MM.1S (cell line): ENCODE results near the gene RNPC3.

Source experiments
- DNase-seq: peaks from one replicate; pipeline ENCODE4 v3.0.0-alpha.2; 2015
- H2AFZ ChIP-seq: fragments of 300-600 bp; sonication (generic); 2 replicates; pipeline ENCODE4 v1.6.0; 2016; ENCODE audit warnings: antibody characterized with exemption, low read length
- H3F3A ChIP-seq: fragments of 300-600 bp; sonication (generic); 2 replicates; pipeline ENCODE4 v1.6.1; 2016; ENCODE audit warnings: mild to moderate bottlenecking, antibody characterized with exemption, low read length, moderate library complexity, mixed read lengths; ENCODE audit not compliant: insufficient read depth
- H3K27ac ChIP-seq: fragments of 300-600 bp; sonication (generic); 2 replicates; pipeline ENCODE4 v1.5.1; 2016; ENCODE audit warnings: mild to moderate bottlenecking, low read length
- H3K27me3 ChIP-seq: fragments of 300-600 bp; sonication (generic); replicated peaks from 2 replicates; pipeline ENCODE4 v1.6.0; 2016; ENCODE audit warnings: low read length; ENCODE audit not compliant: insufficient read depth
- H3K36me3 ChIP-seq: fragments of 300-600 bp; sonication (generic); replicated peaks from 2 replicates; pipeline ENCODE4 v1.6.1; 2016; ENCODE audit warnings: mild to moderate bottlenecking, low read length, mixed read lengths; ENCODE audit not compliant: insufficient read depth
- H3K4me1 ChIP-seq: fragments of 300-600 bp; sonication (generic); 2 replicates; pipeline ENCODE4 v1.6.1; 2016; ENCODE audit warnings: low read length, mixed read lengths
- H3K4me2 ChIP-seq: fragments of 300-600 bp; sonication (generic); 2 replicates; pipeline ENCODE4 v1.6.0; 2016; ENCODE audit warnings: low read depth, low read length
- H3K4me3 ChIP-seq: fragments of 300-600 bp; sonication (generic); 2 replicates; pipeline ENCODE4 v1.5.1; 2016; ENCODE audit warnings: low read length, mixed read lengths
- H3K79me2 ChIP-seq: fragments of 300-600 bp; sonication (generic); 2 replicates; pipeline ENCODE4 v1.6.1; 2016; ENCODE audit warnings: mixed run types, low read length, mixed read lengths
- H3K9ac ChIP-seq: fragments of 300-600 bp; sonication (generic); 2 replicates; pipeline ENCODE4 v1.6.1; 2016; ENCODE audit warnings: low read length, mixed read lengths
- H3K9me2 ChIP-seq: fragments of 300-600 bp; sonication (generic); replicated peaks from 2 replicates; pipeline ENCODE4 v1.6.1; 2016; ENCODE audit warnings: mild to moderate bottlenecking, low read length, mixed read lengths; ENCODE audit not compliant: insufficient read depth
- H3K9me3 ChIP-seq: fragments of 300-600 bp; sonication (generic); replicated peaks from 2 replicates; pipeline ENCODE4 v1.6.1; 2016; ENCODE audit warnings: mild to moderate bottlenecking, low read length, mixed read lengths; ENCODE audit not compliant: insufficient read depth
- H4K20me1 ChIP-seq: fragments of 300-600 bp; sonication (generic); 2 replicates; pipeline ENCODE4 v1.6.1; 2016; ENCODE audit warnings: mild to moderate bottlenecking, low read length, moderate library complexity, mixed read lengths; ENCODE audit not compliant: insufficient read depth
- CTCF ChIP-seq: fragments of 300-600 bp; sonication (generic); IDR thresholded peaks from 2 replicates; pipeline ENCODE4 v1.5.1; 2016; ENCODE audit warnings: antibody characterized with exemption, low read length, mixed read lengths
- EZH2 ChIP-seq: fragments of 300-600 bp; sonication (generic); optimal IDR thresholded peaks from 2 replicates; pipeline ENCODE3; 2017; ENCODE audit warnings: low read depth, mild to moderate bottlenecking, antibody characterized with exemption, low read length, mixed read lengths
- EZH2phosphoT487 ChIP-seq: fragments of 300-600 bp; sonication (generic); IDR thresholded peaks from 2 replicates; pipeline ENCODE4 v1.6.1; 2018; ENCODE audit warnings: antibody characterized with exemption, low read length

The RNPC3 gene

GRCh38 chr1:103523346-103523745 lies 2.2 kb upstream of the RNPC3 start:
- no peaks in the 10 kb centered on the region for H3K9me3 ChIP-seq
- TF ChIP-seq EZH2 = no peak
- TF ChIP-seq CTCF = no peak
- TF ChIP-seq EZH2phosphoT487 = no peak

GRCh38 chr1:103525114-103525606 lies 339 bp upstream of the RNPC3 start:
- H3K9me2 ChIP-seq = no peaks in the 10 kb centered on the region
- DNase-seq = peak; percentile 6
- no peak overlapping the region for H3K27ac ChIP-seq
- H4K20me1 ChIP-seq = no peaks in the 10 kb centered on the region
- H3K4me1 ChIP-seq = no peaks in the 10 kb centered on the region
- TF ChIP-seq CTCF = no peak
- TF ChIP-seq EZH2 = no peak
- TF ChIP-seq EZH2phosphoT487 = no peak
- peak overlapping the region; percentile 48; the same call in 1 of the 2 replicates for H2AFZ ChIP-seq
- no peaks in the 10 kb centered on the region for H3K36me3 ChIP-seq
- no peak overlapping the region for H3K9ac ChIP-seq
- H3K4me3 ChIP-seq = peak overlapping the region; percentile 41; the same call in 1 of the 2 replicates
- H3K9me3 ChIP-seq = no peaks in the 10 kb centered on the region
- peak overlapping the region; percentile 66; the same call in 1 of the 2 replicates for H3K4me2 ChIP-seq
- peaks cover 38% of the 10 kb centered on the region for H3K79me2 ChIP-seq
- no peaks in the 10 kb centered on the region for H3K27me3 ChIP-seq
- no peaks in the 10 kb centered on the region for H3F3A ChIP-seq

More at GRCh38 chr1:103523346-103523745, 2.2 kb upstream of the RNPC3 start:
- Histone ChIP-seq H3K9me2 (no peaks in the 10 kb centered on the region), H3K4me1 (no peaks in the 10 kb centered on the region), H3K27me3 (no peaks in the 10 kb centered on the region), H3K27ac (no peak overlapping the region), H3K36me3 (no peaks in the 10 kb centered on the region), H3K9ac (no peak overlapping the region), H3K79me2 (peaks cover 24% of the 10 kb centered on the region), H3F3A (no peaks in the 10 kb centered on the region), H3K4me2 (no peak overlapping the region), H4K20me1 (no peaks in the 10 kb centered on the region), H2AFZ (no peak overlapping the region), H3K4me3 (no peak overlapping the region)
- DNase-seq = no peak

GRCh38 chr1:103527331-103527730 lies 1.8 kb downstream of the RNPC3 start:
- no peak overlapping the region for H3K9ac ChIP-seq
- H3K4me2 ChIP-seq = peak overlapping the region; percentile 63
- no peaks in the 10 kb centered on the region for H3F3A ChIP-seq
- H3K27me3 ChIP-seq = no peaks in the 10 kb centered on the region
- no peak overlapping the region for H3K27ac ChIP-seq
- no peaks in the 10 kb centered on the region for H3K9me3 ChIP-seq
- H3K4me3 ChIP-seq = peak overlapping the region; percentile 87; the same call in 1 of the 2 replicates
- H3K4me1 ChIP-seq = no peaks in the 10 kb centered on the region
- H2AFZ ChIP-seq = no peak overlapping the region
- TF ChIP-seq EZH2 (no peak), CTCF (no peak), EZH2phosphoT487 (no peak)
- no peaks in the 10 kb centered on the region for H3K36me3 ChIP-seq
- DNase-seq = no peak
- H4K20me1 ChIP-seq = no peaks in the 10 kb centered on the region
- H3K79me2 ChIP-seq = peaks cover 52% of the 10 kb centered on the region
- no peaks in the 10 kb centered on the region for H3K9me2 ChIP-seq
